ENCODE measurements around the gene F12. TPM values are rescaled to one million over a fixed set of nuclear protein-coding genes. Genes with fewer than 3 reads are reported as not detected.
"Not testable (repeated sequence)": the region's sequence is repeated elsewhere in the genome, so short reads cannot be mapped to it uniquely, and the experiment has no call there.

The F12 gene
- total RNA-seq, 1 experiment from 2014 or later, result 10.0 TPM

- TF ChIP-seq, protein P1, sequence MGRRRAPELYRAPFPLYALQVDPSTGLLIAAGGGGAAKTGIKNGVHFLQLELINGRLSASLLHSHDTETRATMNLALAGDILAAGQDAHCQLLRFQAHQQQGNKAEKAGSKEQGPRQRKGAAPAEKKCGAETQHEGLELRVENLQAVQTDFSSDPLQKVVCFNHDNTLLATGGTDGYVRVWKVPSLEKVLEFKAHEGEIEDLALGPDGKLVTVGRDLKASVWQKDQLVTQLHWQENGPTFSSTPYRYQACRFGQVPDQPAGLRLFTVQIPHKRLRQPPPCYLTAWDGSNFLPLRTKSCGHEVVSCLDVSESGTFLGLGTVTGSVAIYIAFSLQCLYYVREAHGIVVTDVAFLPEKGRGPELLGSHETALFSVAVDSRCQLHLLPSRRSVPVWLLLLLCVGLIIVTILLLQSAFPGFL (CRISPR knock-in tag; IDR thresholded peaks at IDR 0.05; ENCODE audit: borderline replicate concordance), result no peak
- no peak for TF ChIP-seq ATF6 (CRISPR knock-in tag; IDR thresholded peaks at IDR 0.05)
- TF ChIP-seq NR1H2 (CRISPR knock-in tag; IDR thresholded peaks at IDR 0.05), result no peak
- no peak for TF ChIP-seq NFYB (CRISPR knock-in tag; conservative IDR thresholded peaks at IDR 0.05; ENCODE audit: low read depth)
- TF ChIP-seq OVOL2 (CRISPR knock-in tag; IDR thresholded peaks at IDR 0.05; ENCODE audit: borderline replicate concordance), result no peak
- TF ChIP-seq NR3C1 (CRISPR knock-in tag; conservative IDR thresholded peaks at IDR 0.05; ENCODE audit: low read depth), result no peak
- TF ChIP-seq ETV6 (CRISPR knock-in tag; IDR thresholded peaks at IDR 0.05), result no peak
- TF ChIP-seq NFATC4 (CRISPR knock-in tag; IDR thresholded peaks at IDR 0.05), result no peak
Observed at GRCh38 chr5:177423671-177424070, 14.3 kb upstream of the F12 start (continued).

DNA sequence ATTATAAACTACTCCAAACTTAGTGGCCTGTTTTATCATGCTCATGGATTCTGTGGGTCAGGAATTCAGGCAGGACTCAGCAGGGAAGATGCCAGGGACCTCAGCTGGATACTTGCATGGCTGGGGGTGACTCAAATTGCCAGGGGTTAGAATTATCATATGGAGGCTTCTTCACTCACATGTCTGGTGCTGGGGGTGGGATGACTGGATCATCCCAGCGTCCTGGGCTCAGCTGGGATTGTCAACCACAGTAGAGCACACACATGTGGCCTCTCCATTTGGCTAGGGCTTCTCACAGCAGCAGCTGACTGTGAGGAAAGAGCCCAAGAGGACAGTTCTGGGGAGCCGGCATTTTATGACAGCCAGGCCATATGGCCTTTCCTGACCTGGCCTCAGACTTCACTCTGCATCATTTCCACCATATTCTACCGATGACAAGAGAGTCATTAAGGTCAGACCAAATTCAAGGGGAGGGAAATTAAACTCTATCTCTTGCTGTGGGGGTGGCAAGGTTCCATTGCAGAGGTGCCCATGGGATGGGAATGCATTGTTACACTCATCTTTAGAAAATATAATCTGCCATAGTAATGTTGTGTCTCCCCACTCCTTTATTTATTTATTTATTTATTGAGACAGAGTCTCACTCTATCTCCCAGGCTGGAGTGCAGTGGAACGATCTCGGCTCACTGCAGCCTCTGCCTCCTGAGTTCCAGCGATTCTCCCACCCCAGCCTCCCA is 11.9 kb upstream of the F12 start:
- Mint-ChIP-seq H3K9me3 (no peaks in the 10 kb centered on the region), H3K36me3 (no peaks in the 10 kb centered on the region), H3K27ac (no peak overlapping the region), H3K4me1 (peaks cover 5% of the 10 kb centered on the region), H3K27me3 (ENCODE audit: low read depth) (peaks cover 13% of the 10 kb centered on the region), H3K4me3 (no peak overlapping the region)
- ATAC-seq (no peak), DNase-seq (ENCODE audit: low spot score) (no peak)
- TF ChIP-seq NFE2L1 (CRISPR knock-in tag; IDR thresholded peaks at IDR 0.05) (no peak), ZNF423 (CRISPR knock-in tag; IDR thresholded peaks at IDR 0.05) (no peak), USF1 (CRISPR knock-in tag; IDR thresholded peaks at IDR 0.05) (no peak), ELF4 (CRISPR knock-in tag; IDR thresholded peaks at IDR 0.05; ENCODE audit: low read depth) (no peak), KAT7 (CRISPR knock-in tag; IDR thresholded peaks at IDR 0.05; ENCODE audit: borderline replicate concordance) (no peak), OVOL2 (CRISPR knock-in tag; IDR thresholded peaks at IDR 0.05; ENCODE audit: borderline replicate concordance) (no peak)
- ChIA-PET POLR2A (no interaction called here), CTCF (interaction anchor here (1.4 to 3.0 kb wide), 2 partner anchors 31 to 50 kb away, joined by 5 to 10 read pairs; no protein-coding TSS in a partner anchor)

GRCh38 chr5:177420472-177420871 is 11.1 kb upstream of the F12 start:
- H3K27me3 Mint-ChIP-seq (ENCODE audit: low read depth), result peaks cover 13% of the 10 kb centered on the region
- H3K27ac Mint-ChIP-seq; DNase-seq (ENCODE audit: low spot score); H3K4me3 Mint-ChIP-seq; H3K9me3 Mint-ChIP-seq; H3K36me3 Mint-ChIP-seq; POLR2A ChIA-PET; H3K4me1 Mint-ChIP-seq; ATAC-seq: not testable (repeated sequence)
- CTCF ChIA-PET, result interaction anchor here (0.6 to 3.0 kb wide), 4 partner anchors 30 to 155 kb away, joined by 3 to 10 read pairs (median 4); no protein-coding TSS in a partner anchor

DNA sequence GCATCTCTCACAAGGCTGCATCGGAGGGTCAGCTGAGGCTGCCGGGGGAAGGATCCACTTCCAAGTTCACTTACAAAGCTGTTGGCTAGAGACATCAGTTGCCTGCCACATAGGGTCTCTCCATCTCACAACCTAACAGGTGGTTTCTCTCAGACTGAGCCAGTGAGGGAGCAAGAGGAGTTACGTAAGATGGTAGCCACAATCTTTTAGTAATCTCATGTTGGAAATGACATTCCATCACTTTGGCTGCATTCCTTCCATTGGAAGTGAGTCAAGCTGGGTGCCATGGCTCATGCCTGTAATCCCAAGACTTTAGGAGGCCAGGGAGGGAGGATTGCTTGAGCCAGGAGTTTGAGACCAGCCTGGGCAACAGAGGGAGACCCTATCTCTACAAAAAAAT is 9.7 kb upstream of the F12 start:
- DNase-seq (ENCODE audit: low spot score), result no peak
- no peaks in the 10 kb centered on the region for H3K4me1 Mint-ChIP-seq
- H3K27me3 Mint-ChIP-seq (ENCODE audit: low read depth), result peaks cover 19% of the 10 kb centered on the region
- H3K36me3 Mint-ChIP-seq, result no peaks in the 10 kb centered on the region
- ATAC-seq, result no peak
- CTCF ChIA-PET, result interaction anchor here (1.2 to 1.9 kb wide), 4 partner anchors 28 to 101 kb away, joined by 3 to 5 read pairs (median 4); no protein-coding TSS in a partner anchor
- H3K4me3 Mint-ChIP-seq, result no peak overlapping the region
- H3K9me3 Mint-ChIP-seq, result no peaks in the 10 kb centered on the region
- POLR2A ChIA-PET, result interaction anchor here (0.7 kb wide), 1 partner anchor 16 kb away, joined by 3 read pairs; no protein-coding TSS in a partner anchor
- no peak overlapping the region for H3K27ac Mint-ChIP-seq
- no peak for TF ChIP-seq TEAD4 (CRISPR knock-in tag; IDR thresholded peaks at IDR 0.05)
- TF ChIP-seq ZNF219 (CRISPR knock-in tag; IDR thresholded peaks at IDR 0.05; ENCODE audit: borderline replicate concordance), result no peak
- no peak for TF ChIP-seq TCF7 (CRISPR knock-in tag; IDR thresholded peaks at IDR 0.05; ENCODE audit: low read depth)
- TF ChIP-seq FOXJ3 (CRISPR knock-in tag; IDR thresholded peaks at IDR 0.05; ENCODE audit: borderline replicate concordance), result no peak
- TF ChIP-seq, protein P1 (CRISPR knock-in tag; IDR thresholded peaks at IDR 0.05; ENCODE audit: borderline replicate concordance), result no peak
- TF ChIP-seq E2F4 (CRISPR knock-in tag; IDR thresholded peaks at IDR 0.05; ENCODE audit: borderline replicate concordance, low read depth), result no peak
- no peak for TF ChIP-seq ETV6 (CRISPR knock-in tag; IDR thresholded peaks at IDR 0.05)
- TF ChIP-seq ZNF416 (CRISPR knock-in tag; IDR thresholded peaks at IDR 0.05), result no peak

Measured in WTC11 (cell line).